Activated CD4-positive, alpha-beta T cell treated with anti-CD3 and anti-CD28 coated beads, Interleukin-10, Interleukin-2, amounts not matched to agents 100 ng/mL and 50 ng/mL, durations not matched to agents 16 hours and 8 hours (primary cell): ENCODE data around the gene HCFC1.

ENCODE experiments used
- DNase-seq: peaks from one replicate; pipeline ENCODE4 v3.0.0-alpha.2; 2020

Gene HCFC1

GRCh38 chrX:153900831-153901752, 70.5 kb downstream of the HCFC1 start:
- peak; percentile 77 for DNase-seq

GRCh38 chrX:153897899-153898298, 73.7 kb downstream of the HCFC1 start:
- DNase-seq = no peak
